ENCODE measurements around the gene CD163L1. TPM values are rescaled to one million over a fixed set of nuclear protein-coding genes. Genes with fewer than 3 reads are reported as not detected.

The CD163L1 gene
- total RNA-seq, 1 donor from 2014 or later: 3.0 TPM

DNA sequence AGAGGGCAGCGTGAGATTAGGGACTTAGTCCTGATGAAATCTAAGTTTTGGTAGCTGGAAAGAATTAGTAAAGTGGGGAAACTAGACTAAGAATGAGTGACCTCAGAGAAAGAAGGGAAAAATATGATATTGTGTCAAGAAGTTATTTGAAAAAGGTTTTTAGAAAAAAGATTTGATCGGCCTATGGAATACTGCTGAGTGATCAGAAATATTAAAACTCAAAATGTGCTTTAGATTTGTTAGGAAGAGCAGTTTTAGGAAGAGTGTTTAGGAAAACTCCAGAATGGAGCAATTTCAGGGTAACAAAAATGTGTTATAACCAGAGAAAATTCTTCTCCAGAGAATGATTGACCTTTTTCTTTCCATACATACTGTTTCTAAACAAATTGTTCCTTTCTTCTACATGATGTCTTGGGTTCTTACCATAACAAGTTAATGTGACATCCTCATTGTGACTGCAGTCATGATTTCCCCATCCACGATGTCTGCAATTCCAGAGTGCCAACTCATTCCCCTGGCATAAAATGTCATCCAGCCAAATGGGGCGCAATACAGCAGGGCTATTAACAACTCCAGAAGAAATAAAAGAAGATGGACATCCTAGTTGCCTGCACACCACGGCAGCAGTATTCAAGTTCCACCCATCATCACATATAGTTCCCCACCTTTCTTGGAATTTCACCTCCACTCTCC lies 11.8 kb downstream of the CD163L1 start:
- intact Hi-C loops (cut with DNase I): no loop called here
- ATAC-seq: no peak
- DNase-seq (ENCODE audit: missing footprints): no peak

DNA sequence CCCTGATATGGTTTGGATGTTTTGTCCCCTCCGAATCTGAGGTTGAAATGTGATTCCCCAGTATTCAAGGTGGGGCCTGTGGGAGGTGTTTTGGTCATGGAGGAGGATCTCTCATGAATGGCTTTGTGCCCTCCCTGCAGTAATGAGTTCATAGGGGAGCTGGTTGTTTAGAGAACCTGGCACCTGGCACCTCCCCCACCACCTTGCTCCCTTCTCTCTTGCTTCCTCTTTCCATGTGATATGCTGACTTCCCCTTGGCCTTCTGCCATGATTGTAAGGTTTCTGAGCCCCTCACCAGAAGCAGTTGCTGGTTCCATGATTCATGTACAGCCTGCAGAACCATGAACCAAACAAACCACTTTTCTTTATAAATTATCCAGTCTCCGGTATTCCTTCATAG lies 32.6 kb downstream of the CD163L1 start:
- no peak for ATAC-seq
- intact Hi-C loops (cut with DNase I): no loop called here
- no peak for DNase-seq (ENCODE audit: missing footprints)

- ATAC-seq: no peak
- DNase-seq (ENCODE audit: missing footprints): no peak
- intact Hi-C loops (cut with DNase I): no loop called here
Observed at GRCh38 chr12:7404275-7404674, 39.7 kb downstream of the CD163L1 start.

DNA sequence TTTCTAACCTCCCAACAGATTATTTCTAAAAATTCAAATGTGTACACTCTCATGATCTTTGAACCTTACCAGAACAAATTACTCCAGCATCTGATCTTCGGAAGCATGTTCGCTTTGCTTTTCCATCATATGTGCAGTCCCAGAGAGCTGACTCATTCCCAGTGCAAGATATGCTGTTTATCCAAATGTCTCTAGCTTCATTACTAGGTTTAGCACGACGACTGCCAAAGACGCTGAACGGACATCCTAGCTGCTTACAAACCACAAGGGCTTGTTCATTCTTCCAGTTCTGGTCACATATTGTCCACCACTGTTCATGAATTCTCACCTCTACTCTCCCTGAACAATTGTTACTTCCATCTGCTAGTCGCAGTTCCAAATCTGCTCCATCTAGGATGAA lies 40.5 kb downstream of the CD163L1 start:
- intact Hi-C loops (cut with DNase I): no loop called here
- ATAC-seq (no peak), DNase-seq (ENCODE audit: missing footprints) (no peak)

DNA sequence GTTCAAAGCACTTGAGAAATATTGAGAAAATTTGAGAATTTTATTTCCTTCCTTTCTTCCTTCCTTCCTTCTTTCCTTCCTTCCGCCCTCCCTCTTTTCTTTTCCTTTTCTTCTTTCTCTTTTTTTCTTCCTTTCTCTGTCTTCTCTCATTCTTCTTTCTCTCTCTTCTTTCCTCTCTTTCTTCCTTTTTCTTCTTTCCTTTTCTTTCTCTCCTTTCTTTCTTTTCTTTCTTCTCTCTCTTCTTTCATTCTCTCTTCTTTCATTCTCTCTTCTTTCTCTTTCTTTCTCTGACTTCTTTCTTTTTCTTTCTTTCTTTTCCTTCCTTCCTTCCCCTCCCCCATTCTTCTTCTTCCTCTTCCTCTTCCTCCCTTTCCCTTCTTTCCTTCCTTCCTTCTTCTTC lies 44.9 kb downstream of the CD163L1 start:
- intact Hi-C loops (cut with DNase I): no loop called here
- ATAC-seq (no peak), DNase-seq (ENCODE audit: missing footprints) (no peak)

GRCh38 chr12:7396418-7396817 lies 47.5 kb downstream of the CD163L1 start:
- intact Hi-C loops (cut with DNase I): no loop called here
- DNase-seq (ENCODE audit: missing footprints): no peak
- no peak for ATAC-seq

DNA sequence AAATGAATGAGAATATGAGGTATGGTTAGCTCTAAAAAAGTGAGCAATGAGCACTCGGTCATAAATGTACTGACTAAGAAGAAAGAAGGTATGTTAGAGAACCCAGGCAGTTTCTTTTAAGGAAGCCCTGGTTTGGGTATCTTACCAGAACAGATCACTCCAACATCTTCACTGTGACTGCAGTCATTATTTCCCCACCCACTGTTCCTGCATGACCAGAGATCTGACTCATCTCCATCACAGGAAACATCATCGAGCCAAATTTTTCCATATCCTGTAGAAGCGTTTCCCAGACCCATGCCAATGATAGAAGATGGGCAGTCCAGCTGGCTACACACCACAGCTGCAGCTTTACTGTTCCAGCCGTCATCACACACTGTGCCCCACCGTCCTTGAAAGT lies 48.0 kb downstream of the CD163L1 start:
- DNase-seq (ENCODE audit: missing footprints) (no peak), ATAC-seq (no peak)
- intact Hi-C loops (cut with DNase I): no loop called here

- DNase-seq (ENCODE audit: missing footprints): no peak
- intact Hi-C loops (cut with DNase I): no loop called here
- no peak for ATAC-seq
Observed at GRCh38 chr12:7387289-7387688, 56.7 kb downstream of the CD163L1 start.

DNA sequence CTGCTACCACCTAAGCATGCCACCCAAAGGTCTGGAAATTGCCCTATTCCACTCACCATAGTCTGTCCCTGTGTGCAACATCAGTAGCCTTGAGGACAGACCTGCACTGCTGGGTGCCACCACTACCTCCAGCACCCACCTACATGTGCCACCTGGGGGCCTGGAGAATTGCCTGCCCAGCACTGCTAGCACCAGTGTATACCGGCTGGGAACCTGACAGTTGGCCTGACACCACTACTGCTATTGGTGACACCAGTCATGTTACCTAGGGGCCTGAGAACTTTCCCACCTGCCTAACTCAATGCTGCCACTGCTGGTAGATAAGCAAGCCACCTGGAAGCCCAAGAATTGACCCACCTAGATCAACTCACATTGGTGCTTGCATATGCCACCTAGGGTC lies 60.8 kb downstream of the CD163L1 start:
- no peak for DNase-seq (ENCODE audit: missing footprints)
- intact Hi-C loops (cut with DNase I): no loop called here
- no peak for ATAC-seq

GRCh38 chr12:7376196-7376595 lies 67.8 kb downstream of the CD163L1 start:
- intact Hi-C loops (cut with DNase I): no loop called here
- DNase-seq (ENCODE audit: missing footprints): no peak
- no peak for ATAC-seq

DNA sequence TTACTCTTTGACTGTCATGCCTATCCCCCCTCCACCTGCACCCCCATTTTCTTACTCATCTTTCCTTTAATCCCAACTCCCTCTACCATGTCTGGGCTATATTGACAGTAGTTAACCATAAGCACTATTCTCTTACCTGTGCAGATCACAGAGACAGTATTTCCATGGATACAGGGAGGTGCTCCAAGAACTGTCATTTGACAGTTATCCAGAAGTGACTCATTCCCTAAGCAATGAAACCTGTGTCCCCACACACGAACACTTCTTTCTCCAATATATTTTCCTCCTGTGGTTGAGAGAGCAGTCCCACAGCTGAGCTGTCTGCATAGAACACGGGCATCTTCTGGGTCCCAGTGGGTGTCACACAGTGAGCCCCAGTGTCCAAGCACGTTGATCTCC lies 68.8 kb downstream of the CD163L1 start:
- ATAC-seq (no peak), DNase-seq (ENCODE audit: missing footprints) (no peak)
- intact Hi-C loops (cut with DNase I): no loop called here

DNA sequence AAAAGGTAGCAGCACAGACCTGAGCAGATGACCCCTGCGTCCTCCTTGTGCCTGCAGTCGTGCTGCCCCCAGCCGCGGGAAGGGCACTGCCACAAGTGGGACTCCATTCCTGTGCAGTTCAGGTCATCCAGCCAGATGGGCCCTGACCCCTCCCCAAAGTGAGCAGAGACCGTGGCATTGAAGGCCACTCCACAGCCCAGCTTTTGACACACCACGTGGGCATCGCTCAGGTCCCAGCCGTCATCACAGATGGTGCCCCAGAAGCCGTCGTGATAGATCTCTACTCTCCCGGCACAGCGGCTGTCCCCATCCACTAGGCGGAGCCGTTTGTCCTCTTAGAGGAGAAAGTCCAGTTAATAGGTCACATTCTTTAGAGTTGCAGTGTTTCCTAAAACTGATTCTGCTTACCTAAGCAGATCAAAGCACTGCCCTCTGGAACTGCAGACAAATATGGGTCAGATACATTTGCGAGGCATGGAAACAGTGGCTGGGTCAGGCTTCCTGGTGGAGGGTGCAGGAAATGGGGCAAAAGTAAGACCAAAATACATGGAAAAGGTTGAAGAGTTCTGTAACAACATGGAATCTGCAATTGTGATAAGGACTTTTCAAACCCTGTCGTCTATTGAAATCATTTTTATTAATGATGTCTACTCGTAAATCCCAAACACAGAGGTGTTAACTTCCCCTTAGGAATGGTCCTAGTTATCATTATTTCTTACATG lies 69.4 kb downstream of the CD163L1 start:
- peak; percentile 75 for DNase-seq (ENCODE audit: missing footprints)
- no peak for ATAC-seq

DNA sequence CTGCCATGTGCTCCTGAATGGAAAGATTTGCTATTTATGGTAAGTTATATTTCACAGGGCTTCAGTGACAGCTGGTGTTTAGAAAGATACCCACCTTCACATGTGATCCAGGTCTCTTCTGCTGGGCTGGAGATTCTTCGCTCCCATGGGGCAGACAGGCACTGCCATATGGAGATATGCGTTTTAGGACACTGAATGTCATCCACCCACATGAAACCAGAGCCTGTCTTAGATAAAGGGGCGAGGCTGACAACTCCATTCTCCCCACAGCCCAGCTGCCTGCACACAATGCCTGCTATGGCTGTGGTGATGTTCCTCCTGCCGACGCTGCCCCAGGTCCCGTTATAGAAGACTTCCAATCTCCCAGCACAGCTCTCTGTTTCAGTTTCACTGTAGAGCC lies 70.7 kb downstream of the CD163L1 start:
- ATAC-seq (no peak), DNase-seq (ENCODE audit: missing footprints) (peak; percentile 22)
- intact Hi-C loops (cut with DNase I): no loop called here

More for the DNA sequence above, 69.4 kb downstream of the CD163L1 start:
- intact Hi-C loops (cut with DNase I): no loop called here

DNA sequence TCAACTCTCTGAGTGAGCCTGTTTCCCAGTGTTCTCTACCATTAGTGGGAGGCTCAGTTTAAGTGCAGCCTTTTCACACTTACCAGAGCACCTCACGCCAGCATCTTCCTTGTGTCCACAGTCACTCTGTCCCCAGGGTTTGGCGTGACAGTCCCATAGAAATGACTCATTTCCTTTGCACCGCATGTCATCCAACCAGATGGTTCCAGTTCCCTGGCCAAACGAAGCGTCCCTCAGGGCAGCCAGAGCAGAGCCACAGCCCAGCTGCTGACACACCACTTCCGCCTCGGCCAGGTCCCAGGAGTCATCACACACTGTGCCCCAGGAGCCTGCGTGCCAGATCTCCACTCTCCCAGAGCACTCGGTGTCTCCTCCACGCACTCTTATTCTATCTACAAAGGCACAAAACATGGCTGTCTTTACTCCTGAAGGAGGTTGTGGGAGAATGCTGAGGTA lies 74.7 kb downstream of the CD163L1 start:
- DNase-seq (ENCODE audit: missing footprints) (peak; percentile 72), ATAC-seq (peak; percentile 78)
- intact Hi-C loops (cut with DNase I): no loop called here

DNA sequence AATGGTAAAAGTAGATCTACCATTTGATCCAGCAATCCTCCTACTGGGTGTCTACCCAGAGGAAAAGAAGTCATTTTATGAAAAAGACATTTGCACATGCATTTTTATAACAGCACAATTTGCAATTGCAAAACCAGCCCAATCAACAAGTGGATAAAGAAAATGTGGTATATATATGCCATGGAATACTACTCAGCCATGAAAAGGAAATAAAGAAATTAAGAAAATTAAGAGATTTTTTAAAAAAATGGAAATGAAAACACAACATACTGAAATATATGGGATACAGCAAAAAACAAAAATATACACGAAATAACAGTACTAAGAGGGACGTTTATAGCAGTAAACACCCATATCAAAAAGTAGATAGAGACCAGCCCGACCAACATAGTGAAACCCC lies 81.2 kb downstream of the CD163L1 start:
- intact Hi-C loops (cut with DNase I): no loop called here
- ATAC-seq (no peak), DNase-seq (ENCODE audit: missing footprints) (no peak)

- intact Hi-C loops (cut with DNase I): no loop called here
- ATAC-seq (no peak), DNase-seq (ENCODE audit: missing footprints) (no peak)
Observed at GRCh38 chr12:7361265-7361664, 82.7 kb downstream of the CD163L1 start.

DNA sequence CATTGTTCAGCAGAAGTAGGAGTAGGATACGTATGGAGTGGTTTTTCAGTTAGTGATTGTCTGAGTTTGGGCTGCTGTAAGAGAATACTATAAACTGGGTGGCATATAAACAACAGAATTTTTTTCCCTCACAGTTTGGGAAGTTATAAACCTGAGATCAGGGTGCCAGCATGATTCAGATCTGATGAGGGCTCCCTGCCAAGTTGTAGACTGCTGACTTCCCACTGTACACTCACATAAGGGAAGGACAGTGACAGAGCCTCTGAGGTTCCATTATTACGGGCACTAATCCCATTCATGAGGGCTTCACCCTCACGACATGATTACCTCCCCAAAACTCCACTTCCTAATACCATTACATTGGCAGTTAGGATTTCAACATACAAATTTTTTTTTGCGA lies 89.4 kb downstream of the CD163L1 start:
- ATAC-seq (no peak), DNase-seq (ENCODE audit: missing footprints) (no peak)
- intact Hi-C loops (cut with DNase I): no loop called here

GRCh38 chr12:7352661-7353060 lies 91.3 kb downstream of the CD163L1 start:
- intact Hi-C loops (cut with DNase I): no loop called here
- DNase-seq (ENCODE audit: missing footprints) (no peak), ATAC-seq (no peak)

- DNase-seq (ENCODE audit: missing footprints) (no peak), ATAC-seq (no peak)
- intact Hi-C loops (cut with DNase I): no loop called here
Observed at GRCh38 chr12:7351177-7351576, 92.8 kb downstream of the CD163L1 start.

DNA sequence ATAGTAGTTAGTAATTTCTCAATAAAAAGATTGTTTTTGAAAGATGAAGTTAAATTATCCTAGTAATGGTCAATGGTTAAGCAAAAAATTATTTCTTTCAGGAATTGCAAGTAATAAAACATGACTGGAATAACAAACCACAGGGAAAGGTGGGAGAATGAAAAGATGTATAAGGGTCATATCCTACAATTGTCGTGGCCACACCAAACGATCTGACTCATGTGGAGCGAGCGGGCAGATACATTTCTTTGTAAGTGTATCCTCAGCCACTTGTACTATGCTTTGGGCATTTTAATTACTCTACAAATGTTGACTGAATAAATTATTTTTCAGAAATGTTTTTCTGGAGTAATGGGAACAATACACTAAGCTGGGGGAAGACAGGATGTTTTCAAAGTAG lies 94.5 kb downstream of the CD163L1 start:
- DNase-seq (ENCODE audit: missing footprints) (peak; percentile 22), ATAC-seq (no peak)
- intact Hi-C loops (cut with DNase I): no loop called here
